Measurements from ENCODE around the gene BEGAIN. TPM values are rescaled to one million over a fixed set of nuclear protein-coding genes. Genes with fewer than 3 reads are reported as not detected.

Gene BEGAIN
- total and polyA plus RNA-seq, 4 donors = 0.27 to 1.6 (median 1.3) TPM

- ATAC-seq (ENCODE audit: insufficient read depth, low FRiP score) (no peak), DNase-seq (no peak)
- peaks cover 0 to 4% (median 0%) of the 10 kb centered on the region in 5 donors for H3K4me1 ChIP-seq (ENCODE audit: control insufficient read depth in 5 of 5, insufficient read depth in 5 of 5, low read length in 5 of 5)
- no peaks in the 10 kb centered on the region for H3K9me3 ChIP-seq (ENCODE audit: control insufficient read depth in 4 of 4, insufficient read depth in 3 of 4, low read length in 3 of 4)
- H3K9ac ChIP-seq (ENCODE audit: insufficient read depth in 1 of 2, low read length in 2 of 2) = no peak overlapping the region
- TF ChIP-seq CTCF (IDR thresholded peaks at IDR 0.05; ENCODE audit: control extremely low read depth, extremely low read depth) = no peak
- no peaks in the 10 kb centered on the region for H3K27me3 ChIP-seq (ENCODE audit: control insufficient read depth in 3 of 3, insufficient read depth in 3 of 3, low read length in 2 of 3)
- H3K36me3 ChIP-seq (ENCODE audit: control insufficient read depth in 4 of 4, insufficient read depth in 4 of 4, low read length in 4 of 4) = no peaks in the 10 kb centered on the region
- H3K4me3 ChIP-seq = no peak overlapping the region
- WGBS, 2 donors = 87 to 92% methylated on average over 12 of the region's 12 CpGs
- no peak overlapping the region for H3K27ac ChIP-seq (ENCODE audit: low read depth in 1 of 2, low read length in 1 of 2)
Observed at GRCh38 chr14:100542619-100543205, 44.5 kb downstream of the BEGAIN start.

GRCh38 chr14:100541621-100542560 is 45.3 kb downstream of the BEGAIN start:
- Histone ChIP-seq H3K27ac (ENCODE audit: low read depth in 1 of 2, low read length in 1 of 2) (no peak overlapping the region), H3K9me3 (ENCODE audit: control insufficient read depth in 4 of 4, insufficient read depth in 3 of 4, low read length in 3 of 4) (no peaks in the 10 kb centered on the region), H3K9ac (ENCODE audit: insufficient read depth in 1 of 2, low read length in 2 of 2) (no peak overlapping the region), H3K4me3 (no peak overlapping the region), H3K27me3 (ENCODE audit: control insufficient read depth in 3 of 3, insufficient read depth in 3 of 3, low read length in 2 of 3) (no peaks in the 10 kb centered on the region), H3K36me3 (ENCODE audit: control insufficient read depth in 4 of 4, insufficient read depth in 4 of 4, low read length in 4 of 4) (no peaks in the 10 kb centered on the region), H3K4me1 (ENCODE audit: control insufficient read depth in 5 of 5, insufficient read depth in 5 of 5, low read length in 5 of 5) (no peaks in the 10 kb centered on the region)
- WGBS, 2 donors = 89 to 95% methylated on average over 24 of the region's 24 CpGs
- ATAC-seq (ENCODE audit: insufficient read depth, low FRiP score) = no peak
- no peak for TF ChIP-seq CTCF (IDR thresholded peaks at IDR 0.05; ENCODE audit: control extremely low read depth, extremely low read depth)
- no peak for DNase-seq

- H3K4me1 ChIP-seq (ENCODE audit: control insufficient read depth in 5 of 5, insufficient read depth in 5 of 5, low read length in 5 of 5) = no peaks in the 10 kb centered on the region
- H3K27ac ChIP-seq (ENCODE audit: low read depth in 1 of 2, low read length in 1 of 2) = no peak overlapping the region
- H3K4me3 ChIP-seq = no peak overlapping the region
- no peaks in the 10 kb centered on the region for H3K27me3 ChIP-seq (ENCODE audit: control insufficient read depth in 3 of 3, insufficient read depth in 3 of 3, low read length in 2 of 3)
- no peaks in the 10 kb centered on the region for H3K36me3 ChIP-seq (ENCODE audit: control insufficient read depth in 4 of 4, insufficient read depth in 4 of 4, low read length in 4 of 4)
- ATAC-seq (ENCODE audit: insufficient read depth, low FRiP score) (no peak), DNase-seq (no peak)
- no peak overlapping the region for H3K9ac ChIP-seq (ENCODE audit: insufficient read depth in 1 of 2, low read length in 2 of 2)
- 89 to 95% methylated on average over 18 of the region's 18 CpGs for WGBS, 2 donors
- no peaks in the 10 kb centered on the region for H3K9me3 ChIP-seq (ENCODE audit: control insufficient read depth in 4 of 4, insufficient read depth in 3 of 4, low read length in 3 of 4)
- no peak for TF ChIP-seq CTCF (IDR thresholded peaks at IDR 0.05; ENCODE audit: control extremely low read depth, extremely low read depth)
Observed at GRCh38 chr14:100540926-100541620, 46.1 kb downstream of the BEGAIN start.

Measured in lung (tissue), 12 donors.